ENCODE measurements around the gene IFTAP.

The IFTAP gene

DNA sequence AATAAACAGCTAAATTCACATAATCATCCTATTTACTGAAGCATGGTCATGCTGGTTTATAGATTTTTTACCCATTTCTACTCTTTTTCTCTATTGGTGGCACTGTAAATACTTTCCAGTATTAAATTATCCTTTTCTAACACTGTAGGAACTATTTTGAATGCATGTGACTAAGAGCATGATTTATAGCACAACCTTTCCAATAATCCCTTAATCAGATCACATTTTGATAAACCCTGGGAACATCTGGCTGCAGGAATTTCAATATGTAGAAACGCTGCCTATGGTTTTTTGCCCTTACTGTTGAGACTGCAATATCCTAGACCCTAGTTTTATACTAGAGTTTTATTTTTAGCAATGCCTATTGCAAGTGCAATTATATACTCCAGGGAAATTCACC is 15.8 kb upstream of the IFTAP start:
- no peak overlapping the region for H3K27ac Mint-ChIP-seq

DNA sequence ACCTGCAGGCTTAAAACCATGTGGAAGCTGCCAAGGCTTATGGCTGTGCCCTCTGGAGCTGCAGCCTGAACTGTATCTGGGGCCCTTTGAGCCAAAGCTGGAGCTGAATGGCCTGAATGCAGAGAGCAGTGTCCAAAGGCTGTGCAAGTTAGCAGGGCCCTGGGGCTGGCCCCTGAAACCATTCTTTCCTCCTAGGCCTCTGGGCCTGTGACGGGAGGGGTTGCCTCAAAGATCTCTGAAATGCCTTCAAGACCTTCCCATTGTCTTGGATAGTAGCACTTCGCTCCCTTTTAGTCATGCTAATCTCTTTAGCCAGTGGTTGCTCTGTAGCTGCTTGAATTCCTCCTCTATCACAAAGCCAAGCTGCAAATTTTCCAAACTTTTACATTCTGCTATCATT is 12.8 kb upstream of the IFTAP start:
- Mint-ChIP-seq H3K9me3 (peaks cover 9% of the 10 kb centered on the region), H3K4me1 (ENCODE audit: low read depth) (no peaks in the 10 kb centered on the region), H3K4me3 (no peak overlapping the region), H3K36me3 (ENCODE audit: low read depth) (no peaks in the 10 kb centered on the region), H3K27me3 (no peaks in the 10 kb centered on the region), H3K27ac (no peak overlapping the region)
- no peak for DNase-seq

More for the DNA sequence above, 15.8 kb upstream of the IFTAP start:
- no peaks in the 10 kb centered on the region for H3K4me1 Mint-ChIP-seq (ENCODE audit: low read depth)
- H3K36me3 Mint-ChIP-seq (ENCODE audit: low read depth), result no peaks in the 10 kb centered on the region
- H3K9me3 Mint-ChIP-seq, result peaks cover 9% of the 10 kb centered on the region
- H3K27me3 Mint-ChIP-seq, result peaks cover 16% of the 10 kb centered on the region
- no peak for DNase-seq
- no peak overlapping the region for H3K4me3 Mint-ChIP-seq

DNA sequence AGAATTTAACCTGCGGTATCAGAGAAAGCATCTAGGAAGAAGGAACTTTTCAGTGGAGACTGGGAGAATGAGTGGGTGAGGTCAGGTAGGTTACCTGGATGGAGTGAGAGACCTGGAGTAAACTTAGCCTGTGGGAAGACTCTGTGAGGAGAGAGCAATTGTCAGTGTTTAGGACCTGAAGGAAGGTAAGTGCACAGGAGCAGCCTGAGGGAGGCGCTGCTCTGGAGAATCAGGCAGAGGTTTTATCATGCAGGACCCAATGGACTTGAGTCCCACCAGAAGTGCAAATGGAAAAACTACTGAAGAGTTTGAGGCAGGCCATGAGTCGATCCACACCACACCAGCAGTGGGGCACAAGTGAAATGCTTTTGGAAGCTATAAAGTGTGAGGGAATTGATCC is 10.6 kb upstream of the IFTAP start:
- Mint-ChIP-seq H3K36me3 (ENCODE audit: low read depth) (no peaks in the 10 kb centered on the region), H3K27ac (no peak overlapping the region), H3K9me3 (peaks cover 9% of the 10 kb centered on the region), H3K27me3 (peaks cover 3% of the 10 kb centered on the region), H3K4me1 (ENCODE audit: low read depth) (peaks cover 1% of the 10 kb centered on the region), H3K4me3 (no peak overlapping the region)
- no peak for DNase-seq

DNA sequence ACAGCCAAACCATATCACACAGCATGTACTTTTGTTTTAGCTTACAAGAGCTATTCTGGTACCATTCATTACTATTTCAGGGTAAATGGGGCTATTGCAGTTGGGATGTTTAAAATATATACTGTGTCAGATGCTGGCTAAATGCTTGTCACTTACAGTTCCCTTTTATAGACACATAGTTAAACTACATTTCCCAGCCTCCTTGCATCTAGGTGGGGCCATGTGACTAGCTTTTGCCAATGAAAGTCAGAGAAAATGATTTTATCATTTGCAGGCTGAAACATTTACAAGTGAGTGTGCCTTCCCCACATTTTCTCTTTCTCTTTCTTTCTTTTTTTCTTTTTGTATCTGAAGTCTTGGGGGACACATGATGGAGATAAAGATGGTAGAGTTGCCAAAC is 7.8 kb upstream of the IFTAP start:
- Mint-ChIP-seq H3K27ac (no peak overlapping the region), H3K27me3 (peaks cover 19% of the 10 kb centered on the region), H3K4me1 (ENCODE audit: low read depth) (peaks cover 1% of the 10 kb centered on the region), H3K36me3 (ENCODE audit: low read depth) (no peaks in the 10 kb centered on the region), H3K4me3 (no peak overlapping the region), H3K9me3 (peaks cover 9% of the 10 kb centered on the region)
- no peak for DNase-seq

DNA sequence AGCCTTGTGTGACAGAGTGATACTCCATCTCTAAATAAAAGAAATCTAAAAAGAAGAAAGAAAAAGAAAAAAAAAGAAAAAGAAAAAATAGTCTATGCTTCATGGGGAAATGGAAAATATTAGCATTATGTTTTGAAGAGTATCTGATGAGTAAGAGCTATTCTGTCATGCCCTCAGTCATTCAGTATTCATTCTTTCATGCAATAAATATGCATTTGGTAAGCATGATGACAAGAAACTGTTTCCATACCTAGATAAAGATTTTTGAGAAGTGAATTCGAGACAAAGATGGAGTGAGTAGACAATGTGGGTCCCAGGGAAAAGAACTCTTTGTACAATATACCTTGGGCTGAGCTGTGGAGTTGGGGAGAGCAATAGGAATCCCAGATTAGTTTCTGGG is 6.2 kb upstream of the IFTAP start:
- Mint-ChIP-seq H3K4me1 (ENCODE audit: low read depth) (peaks cover 1% of the 10 kb centered on the region), H3K27ac (no peak overlapping the region), H3K27me3 (peaks cover 28% of the 10 kb centered on the region), H3K4me3 (no peak overlapping the region), H3K9me3 (no peaks in the 10 kb centered on the region), H3K36me3 (ENCODE audit: low read depth) (no peaks in the 10 kb centered on the region)
- no peak for DNase-seq

DNA sequence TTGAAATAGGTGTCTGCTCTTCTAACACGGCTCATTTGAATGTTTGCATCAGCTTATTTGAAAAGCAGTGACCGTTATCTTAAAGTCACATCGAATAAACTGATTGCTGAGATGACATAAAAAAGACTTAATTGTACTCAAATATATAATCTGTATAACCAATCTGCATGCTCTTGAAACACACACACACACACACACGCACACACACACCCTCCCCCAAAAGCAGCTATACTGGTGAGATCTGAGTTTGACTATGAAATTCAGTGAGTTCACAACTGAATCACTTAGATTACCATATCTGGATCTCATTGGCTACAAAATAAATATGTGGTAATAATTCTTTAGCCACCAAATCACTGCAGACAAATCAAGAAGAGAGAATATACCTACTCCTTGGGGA is 3.8 kb upstream of the IFTAP start:
- H3K27me3 Mint-ChIP-seq, result peaks cover 50% of the 10 kb centered on the region
- H3K4me3 Mint-ChIP-seq, result no peak overlapping the region
- no peak for DNase-seq
- no peaks in the 10 kb centered on the region for H3K9me3 Mint-ChIP-seq
- peaks cover 8% of the 10 kb centered on the region for H3K4me1 Mint-ChIP-seq (ENCODE audit: low read depth)
- H3K27ac Mint-ChIP-seq, result no peak overlapping the region
- peaks cover 2% of the 10 kb centered on the region for H3K36me3 Mint-ChIP-seq (ENCODE audit: low read depth)

DNA sequence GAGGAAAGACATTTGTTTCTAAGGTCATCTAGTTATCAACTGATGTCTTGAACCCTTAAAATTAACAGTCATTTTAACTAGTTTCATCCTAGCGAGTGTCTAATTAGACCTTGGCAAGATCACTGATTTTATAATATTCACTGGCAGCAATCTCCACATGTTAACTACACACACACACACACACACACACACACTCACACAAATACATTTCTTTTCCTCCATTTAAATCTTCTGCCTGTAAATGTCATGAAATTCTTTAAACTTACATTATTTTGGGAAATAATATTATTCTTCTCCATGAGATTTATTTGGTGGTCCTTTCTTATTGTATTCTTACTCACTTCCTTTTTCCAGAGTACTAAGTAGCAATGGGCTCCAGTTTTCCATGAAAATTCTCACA is 2.9 kb upstream of the IFTAP start:
- Mint-ChIP-seq H3K36me3 (ENCODE audit: low read depth) (peaks cover 2% of the 10 kb centered on the region), H3K4me1 (ENCODE audit: low read depth) (peaks cover 8% of the 10 kb centered on the region), H3K9me3 (no peaks in the 10 kb centered on the region), H3K4me3 (no peak overlapping the region), H3K27ac (no peak overlapping the region), H3K27me3 (peaks cover 59% of the 10 kb centered on the region)
- no peak for DNase-seq

DNA sequence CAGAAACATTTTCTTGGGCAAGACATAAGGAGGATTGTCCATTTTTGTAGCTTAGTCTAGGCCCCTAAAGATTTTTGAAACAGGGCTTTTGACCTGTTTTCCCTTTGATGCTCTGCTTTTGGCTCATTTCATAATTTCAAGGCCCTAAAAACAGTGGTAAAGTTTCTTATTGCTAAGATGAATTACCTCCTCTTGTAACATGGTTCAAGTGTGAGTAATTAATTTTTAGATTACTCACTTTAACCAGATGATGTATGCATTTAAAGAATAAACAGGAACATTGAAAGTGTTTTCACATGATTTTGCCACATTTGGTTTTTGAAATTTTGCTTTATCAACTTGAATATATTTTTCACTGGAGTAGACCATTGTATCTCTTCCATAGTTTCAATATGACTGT is 2.6 kb downstream of the IFTAP start:
- Mint-ChIP-seq H3K9me3 (no peaks in the 10 kb centered on the region), H3K27me3 (peaks cover 57% of the 10 kb centered on the region), H3K36me3 (ENCODE audit: low read depth) (peaks cover 2% of the 10 kb centered on the region), H3K4me1 (ENCODE audit: low read depth) (peaks cover 11% of the 10 kb centered on the region), H3K27ac (no peak overlapping the region), H3K4me3 (no peak overlapping the region)
- no peak for DNase-seq

DNA sequence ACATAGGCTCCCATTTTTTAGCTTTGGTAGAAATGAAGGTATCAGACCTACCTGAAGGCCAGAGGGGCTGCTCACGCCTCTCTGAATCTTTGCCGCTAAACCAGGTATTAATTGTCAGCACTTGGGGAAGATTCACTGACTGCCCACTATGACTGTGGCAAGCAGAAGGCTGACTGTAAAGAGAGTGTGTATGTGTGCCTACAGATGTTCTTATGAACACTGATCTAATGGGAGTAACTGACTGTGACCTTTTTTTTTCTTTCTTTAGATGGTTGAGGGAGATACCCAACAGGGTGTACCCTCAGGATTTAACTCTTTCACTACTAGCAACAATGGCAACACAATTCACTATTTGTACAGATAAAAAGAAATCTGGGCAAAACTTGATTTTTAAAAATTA is 3.7 kb downstream of the IFTAP start, which contains the start of gene RAG2:
Gene RAG2, minus strand, starts transcription at position 186 of the 400 bp plus-strand sequence. CDS start 4,068 bp downstream, outside the sequence.
- H3K27me3 Mint-ChIP-seq, result peaks cover 50% of the 10 kb centered on the region

DNA sequence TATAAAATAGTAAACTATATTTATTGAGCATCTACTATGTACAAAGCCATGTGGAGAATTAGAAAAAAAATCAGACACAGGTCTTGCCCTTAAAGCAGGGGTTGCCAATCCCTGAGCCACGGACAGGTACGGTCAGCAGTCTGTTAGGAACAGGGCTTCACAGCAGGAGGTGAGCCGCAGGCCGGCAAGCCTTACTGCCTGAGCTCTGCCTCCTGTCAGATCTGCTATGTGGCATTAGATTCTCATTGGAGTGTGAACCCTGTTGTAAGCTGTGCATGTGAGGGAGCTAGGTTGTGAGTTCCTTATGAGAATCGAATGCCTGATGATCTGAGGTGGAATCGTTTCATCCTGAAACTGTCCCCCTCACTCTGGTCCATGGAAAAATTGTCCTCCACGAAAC is 5.9 kb downstream of the IFTAP start:
- peaks cover 29% of the 10 kb centered on the region for H3K27me3 Mint-ChIP-seq
- H3K36me3 Mint-ChIP-seq (ENCODE audit: low read depth), result no peaks in the 10 kb centered on the region
- H3K4me3 Mint-ChIP-seq, result no peak overlapping the region
- H3K27ac Mint-ChIP-seq, result no peak overlapping the region
- peaks cover 4% of the 10 kb centered on the region for H3K4me1 Mint-ChIP-seq (ENCODE audit: low read depth)
- H3K9me3 Mint-ChIP-seq, result no peaks in the 10 kb centered on the region
- no peak for DNase-seq

More for the DNA sequence above, 3.7 kb downstream of the IFTAP start, which contains the start of gene RAG2:
- Mint-ChIP-seq H3K4me3 (no peak within 1 kb of the TSS), H3K36me3 (ENCODE audit: low read depth) (peaks cover 2% of the 10 kb centered on the region), H3K9me3 (no peaks in the 10 kb centered on the region), H3K4me1 (ENCODE audit: low read depth) (peaks cover 11% of the 10 kb centered on the region), H3K27ac (no peak within 1 kb of the TSS)
- no peak for DNase-seq

DNA sequence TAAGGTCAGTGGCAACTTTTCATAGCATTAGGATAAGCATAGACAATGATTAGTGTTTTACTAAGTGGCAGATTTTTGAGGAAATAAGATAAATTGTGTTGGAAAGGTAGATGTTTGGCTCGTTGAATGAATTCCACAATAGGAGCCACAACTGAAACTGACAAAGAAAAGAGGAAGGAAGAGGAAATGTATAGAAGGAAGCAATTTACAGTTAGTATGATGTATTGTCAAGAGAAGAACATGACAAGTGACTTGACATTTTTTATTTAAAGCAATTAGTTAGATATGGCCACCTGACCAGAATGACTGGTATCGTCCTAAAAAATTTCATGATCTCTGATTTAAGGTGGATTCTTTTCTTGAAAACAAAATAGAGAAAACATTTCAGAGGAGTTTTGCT is 6.9 kb downstream of the IFTAP start:
- no peak overlapping the region for H3K27ac Mint-ChIP-seq
- peaks cover 4% of the 10 kb centered on the region for H3K4me1 Mint-ChIP-seq (ENCODE audit: low read depth)
- DNase-seq, result no peak
- peaks cover 21% of the 10 kb centered on the region for H3K27me3 Mint-ChIP-seq
- H3K9me3 Mint-ChIP-seq, result no peaks in the 10 kb centered on the region
- H3K36me3 Mint-ChIP-seq (ENCODE audit: low read depth), result no peaks in the 10 kb centered on the region
- no peak overlapping the region for H3K4me3 Mint-ChIP-seq

DNA sequence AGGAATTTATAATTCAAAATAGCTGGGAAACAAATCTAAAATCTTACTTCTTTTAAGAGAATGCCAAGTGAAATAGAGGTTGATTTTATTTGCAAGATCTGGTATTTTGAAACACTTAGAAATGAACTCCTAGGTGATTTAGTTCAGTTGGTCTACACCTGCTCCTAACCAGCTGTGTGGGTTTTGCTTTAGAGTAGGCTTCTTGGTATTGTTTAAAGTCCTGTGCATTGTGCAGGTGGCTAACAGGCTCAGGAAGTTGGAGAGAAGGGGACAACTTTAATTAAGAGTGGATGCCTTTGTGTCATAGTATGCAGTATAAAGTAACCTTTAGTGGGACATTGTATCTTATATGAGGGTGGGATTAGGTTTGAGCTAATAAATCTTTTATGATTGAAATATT is 7.8 kb downstream of the IFTAP start:
- no peaks in the 10 kb centered on the region for H3K9me3 Mint-ChIP-seq
- no peaks in the 10 kb centered on the region for H3K36me3 Mint-ChIP-seq (ENCODE audit: low read depth)
- H3K27ac Mint-ChIP-seq, result no peak overlapping the region
- H3K4me1 Mint-ChIP-seq (ENCODE audit: low read depth), result no peaks in the 10 kb centered on the region
- H3K4me3 Mint-ChIP-seq, result no peak overlapping the region
- no peak for DNase-seq
- peaks cover 18% of the 10 kb centered on the region for H3K27me3 Mint-ChIP-seq

DNA sequence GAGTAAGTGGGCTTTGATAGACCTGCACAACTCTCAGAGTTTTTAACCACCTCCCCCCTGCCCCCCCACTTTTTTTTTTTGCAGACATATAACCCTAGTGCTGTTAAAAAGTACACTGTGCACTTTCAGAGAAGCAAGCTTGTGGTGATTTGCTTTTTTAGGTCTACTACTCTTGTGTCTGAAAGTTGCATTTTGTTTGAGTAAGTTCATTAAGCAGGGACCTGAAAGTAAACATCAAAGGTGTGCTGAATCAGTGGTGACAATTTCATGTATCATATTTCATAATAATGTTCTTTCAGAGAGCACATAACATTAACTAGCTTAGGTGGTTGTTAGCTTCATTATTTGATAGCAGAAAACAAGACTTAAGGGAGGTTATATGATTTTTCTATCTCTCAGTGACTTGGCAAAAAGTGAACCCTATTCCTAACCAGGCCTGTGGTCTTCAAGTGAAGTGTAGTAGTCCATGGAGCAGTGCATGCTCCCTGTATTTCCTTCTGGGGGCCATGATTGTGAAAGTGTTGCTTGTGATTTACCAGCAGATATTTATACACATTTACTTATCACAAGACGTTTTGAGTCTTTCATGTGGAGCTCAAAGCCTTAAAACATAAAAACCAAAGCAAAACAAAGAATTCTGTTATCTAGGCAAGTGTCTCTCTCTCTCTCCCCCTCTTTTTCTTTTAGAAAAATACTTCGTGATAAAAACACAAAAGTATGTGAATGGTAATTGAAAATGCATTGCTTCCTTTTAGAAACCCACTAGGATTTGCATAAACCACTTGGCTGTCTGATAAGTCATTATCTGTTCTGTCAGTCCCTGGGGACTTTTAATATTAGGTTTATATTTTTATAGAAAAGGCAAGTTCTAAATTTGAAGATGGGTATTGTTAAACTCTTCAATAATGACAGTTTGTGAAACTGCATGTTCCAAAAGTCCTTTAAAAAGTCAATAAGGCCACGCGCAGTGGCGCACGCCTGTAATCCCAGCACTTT is 11.2 kb downstream of the IFTAP start:
- Mint-ChIP-seq H3K9me3 (no peaks in the 10 kb centered on the region), H3K27ac (no peak overlapping the region), H3K4me3 (no peak overlapping the region), H3K36me3 (ENCODE audit: low read depth) (no peaks in the 10 kb centered on the region), H3K27me3 (peaks cover 14% of the 10 kb centered on the region), H3K4me1 (ENCODE audit: low read depth) (no peaks in the 10 kb centered on the region)
- no peak for DNase-seq

DNA sequence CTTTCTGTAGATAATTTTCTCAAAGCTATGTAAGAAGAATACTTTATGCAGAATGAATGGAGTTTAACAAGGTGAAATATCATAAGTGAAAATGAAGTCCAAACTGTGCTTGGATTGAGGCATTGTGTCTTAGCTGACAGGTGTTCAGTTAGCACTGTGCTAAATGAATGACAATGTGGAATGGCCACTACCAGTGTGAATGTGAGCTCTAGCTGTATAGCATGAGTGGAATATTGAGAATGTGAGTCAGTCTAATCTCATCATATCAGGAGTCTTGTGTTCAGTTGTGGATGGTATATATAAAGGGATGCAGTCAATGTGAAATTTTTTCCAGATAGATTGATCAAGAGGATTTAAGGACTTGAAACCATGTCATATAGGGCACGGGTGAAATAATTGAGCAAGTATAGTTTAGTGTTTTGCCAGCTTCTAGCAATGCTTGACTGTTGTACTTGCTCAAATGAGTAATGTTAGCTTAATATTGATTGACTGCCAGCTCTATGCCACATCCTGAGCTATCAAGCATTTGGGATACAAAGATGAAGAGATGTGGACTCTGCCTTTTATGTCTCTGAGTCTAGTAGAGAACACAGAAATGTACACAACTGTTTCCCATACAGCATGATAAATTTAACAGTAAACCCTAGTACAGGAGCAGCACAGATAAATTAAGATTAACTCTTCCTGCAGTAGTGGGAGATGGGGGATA is 14.3 kb downstream of the IFTAP start:
- DNase-seq, result no peak
- H3K4me3 Mint-ChIP-seq, result no peak overlapping the region
- H3K9me3 Mint-ChIP-seq, result no peaks in the 10 kb centered on the region
- peaks cover 6% of the 10 kb centered on the region for H3K27me3 Mint-ChIP-seq
- H3K27ac Mint-ChIP-seq, result no peak overlapping the region
- H3K36me3 Mint-ChIP-seq (ENCODE audit: low read depth), result no peaks in the 10 kb centered on the region
- H3K4me1 Mint-ChIP-seq (ENCODE audit: low read depth), result no peaks in the 10 kb centered on the region

DNA sequence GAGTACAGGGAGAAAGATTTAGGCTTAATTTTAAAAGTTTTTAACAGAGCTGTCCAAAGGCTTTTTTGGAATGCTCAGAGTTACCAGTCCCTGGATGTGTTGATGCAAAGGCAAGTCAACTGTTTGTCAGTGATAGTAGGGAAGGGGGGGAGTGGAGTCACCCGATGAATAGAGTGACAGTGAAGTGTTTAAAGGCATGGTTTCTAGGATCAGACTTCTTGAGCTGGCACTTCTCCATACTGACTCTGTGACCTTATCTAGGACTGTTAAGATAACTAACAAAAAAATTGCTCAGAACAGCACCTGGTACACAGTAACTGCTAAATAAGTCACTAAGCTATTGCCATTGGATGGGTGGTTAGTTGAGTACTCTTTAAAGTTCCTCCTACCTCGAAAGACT is 15.1 kb downstream of the IFTAP start:
- Mint-ChIP-seq H3K27me3 (peaks cover 6% of the 10 kb centered on the region), H3K4me3 (no peak overlapping the region), H3K36me3 (ENCODE audit: low read depth) (no peaks in the 10 kb centered on the region), H3K27ac (no peak overlapping the region), H3K4me1 (ENCODE audit: low read depth) (no peaks in the 10 kb centered on the region), H3K9me3 (no peaks in the 10 kb centered on the region)
- no peak for DNase-seq
